Neuronal stem cell (in vitro differentiated cells): ENCODE measurements around the gene CAAP1. TPM values are rescaled to one million over a fixed set of nuclear protein-coding genes. Genes with fewer than 3 reads are reported as not detected.

ENCODE experiments used
- DNase-seq: peaks from one replicate; pipeline ENCODE4 v3.0.0-alpha.2; 2013; ENCODE audit warnings: low spot score
- H2AFZ ChIP-seq: one replicate; pipeline ENCODE4 v1.6.1; 2013; ENCODE audit warnings: mild to moderate bottlenecking, low read length, inconsistent platforms
- H2AK5ac ChIP-seq: 2 replicates; pipeline ENCODE4 v1.6.1; 2013; ENCODE audit warnings: low read depth, mild to moderate bottlenecking, inconsistent platforms, low read length, moderate library complexity, mixed read lengths
- H2BK120ac ChIP-seq: 2 replicates; pipeline ENCODE4 v1.6.1; 2013; ENCODE audit warnings: low read depth, mild to moderate bottlenecking, inconsistent platforms, low read length, moderate library complexity, mixed read lengths
- H2BK12ac ChIP-seq: one replicate; pipeline ENCODE4 v1.6.1; 2013; ENCODE audit warnings: low read length, inconsistent platforms
- H2BK15ac ChIP-seq: 2 replicates; pipeline ENCODE4 v1.6.1; 2013; ENCODE audit warnings: mild to moderate bottlenecking, low read length, inconsistent platforms, mixed read lengths
- H2BK5ac ChIP-seq: one replicate; pipeline ENCODE4 v1.6.1; 2013; ENCODE audit warnings: inconsistent platforms, mild to moderate bottlenecking, low read length, moderate library complexity
- H3K14ac ChIP-seq: one replicate; pipeline ENCODE4 v1.6.1; 2013; ENCODE audit warnings: low read length, inconsistent platforms
- H3K18ac ChIP-seq: 2 replicates; pipeline ENCODE4 v1.6.1; 2013; ENCODE audit warnings: low read length, inconsistent platforms
- H3K23ac ChIP-seq: 2 replicates; pipeline ENCODE4 v1.6.1; 2013; ENCODE audit warnings: low read depth, mild to moderate bottlenecking, mixed read lengths, low read length, inconsistent platforms; ENCODE audit not compliant: poor library complexity
- H3K27ac ChIP-seq: replicated peaks from 3 replicates; pipeline ENCODE4 v1.5.1; 2013; ENCODE audit warnings: low read length, inconsistent platforms
- H3K27me3 ChIP-seq, 3 experiments: 2 replicates each; pipeline ENCODE4 v1.6.1; 2013; ENCODE audit warnings: low read length in 3 of 3, mild to moderate bottlenecking in 2 of 3, inconsistent platforms in 1 of 3, low read depth in 1 of 3, mixed read lengths in 1 of 3, moderate library complexity in 1 of 3; ENCODE audit not compliant: control insufficient read depth in 3 of 3, insufficient read depth in 3 of 3
- H3K36me3 ChIP-seq, 2 donors: replicated peaks in 1 of 2; 2 replicates each; pipeline ENCODE4 v1.6.1; 2013; ENCODE audit warnings: low read length in 2 of 2; ENCODE audit not compliant: control insufficient read depth in 2 of 2, insufficient read depth in 2 of 2
- H3K4ac ChIP-seq: 2 replicates; pipeline ENCODE4 v1.6.1; 2013; ENCODE audit warnings: inconsistent platforms, mild to moderate bottlenecking, low read length, moderate library complexity
- H3K4me1 ChIP-seq, 2 donors: 1 replicate in 1 of 2; 2 replicates in 1 of 2; pipeline ENCODE4 v1.6.1; 2013; ENCODE audit warnings: low read length in 2 of 2, low read depth in 1 of 2; ENCODE audit not compliant: control insufficient read depth in 2 of 2, insufficient read depth in 1 of 2
- H3K4me2 ChIP-seq: one replicate; pipeline ENCODE4 v1.6.1; 2013; ENCODE audit warnings: mild to moderate bottlenecking, low read length, inconsistent platforms; ENCODE audit not compliant: insufficient read depth, poor library complexity, severe bottlenecking
- H3K4me3 ChIP-seq, 2 donors: 2 replicates each; pipeline ENCODE4 v1.5.1; 2013; ENCODE audit warnings: low read length in 2 of 2, mild to moderate bottlenecking in 2 of 2, inconsistent platforms in 1 of 2, moderate library complexity in 1 of 2
- H3K79me1 ChIP-seq: one replicate; pipeline ENCODE4 v1.6.1; 2013; ENCODE audit warnings: low read depth, mild to moderate bottlenecking, inconsistent platforms, low read length, moderate library complexity
- H3K9ac ChIP-seq: one replicate; pipeline ENCODE4 v1.6.1; 2013; ENCODE audit warnings: mild to moderate bottlenecking, low read depth, low read length, inconsistent platforms; ENCODE audit not compliant: poor library complexity
- H3K9me3 ChIP-seq, 2 donors: replicated peaks in 1 of 2; 2 replicates each; pipeline versions ENCODE3 to v1.6.1; 2013; ENCODE audit warnings: low read length in 2 of 2, mild to moderate bottlenecking in 2 of 2, inconsistent platforms in 1 of 2, low read depth in 1 of 2, mixed read lengths in 1 of 2, moderate library complexity in 1 of 2; ENCODE audit not compliant: control insufficient read depth in 2 of 2, insufficient read depth in 1 of 2
- H4K8ac ChIP-seq: one replicate; pipeline ENCODE4 v1.6.1; 2013; ENCODE audit warnings: low read depth, mild to moderate bottlenecking, inconsistent platforms, low read length, moderate library complexity
- H4K91ac ChIP-seq: one replicate; pipeline ENCODE4 v1.6.1; 2013; ENCODE audit warnings: low read length, low read depth, mild to moderate bottlenecking, inconsistent platforms; ENCODE audit not compliant: poor library complexity
- WGBS, 2 donors: extraction: QIAGEN DNeasy Blood & Tissue Kit; methylation state at CpG; one replicate each; pipeline ENCODE4 v1.1.7; 2013; ENCODE audit warnings: missing lambda C conversion rate in 2 of 2, mixed read lengths in 1 of 2; ENCODE audit not compliant: insufficient read length in 2 of 2, insufficient replicate concordance in 1 of 2; ENCODE audit errors: extremely low coverage in 2 of 2; 5-methylcytosine and 5-hydroxymethylcytosine counted together
- small RNA-seq: library from polyadenylated mRNA; stranded (forward); fragments of <200 nt; extraction: miRNeasy Mini kit (QIAGEN cat#:217004); gene quantifications from one replicate; pipeline ENCODE3, GENCODE V24; 2013; ENCODE audit not compliant: insufficient read depth

CAAP1 gene

DNA sequence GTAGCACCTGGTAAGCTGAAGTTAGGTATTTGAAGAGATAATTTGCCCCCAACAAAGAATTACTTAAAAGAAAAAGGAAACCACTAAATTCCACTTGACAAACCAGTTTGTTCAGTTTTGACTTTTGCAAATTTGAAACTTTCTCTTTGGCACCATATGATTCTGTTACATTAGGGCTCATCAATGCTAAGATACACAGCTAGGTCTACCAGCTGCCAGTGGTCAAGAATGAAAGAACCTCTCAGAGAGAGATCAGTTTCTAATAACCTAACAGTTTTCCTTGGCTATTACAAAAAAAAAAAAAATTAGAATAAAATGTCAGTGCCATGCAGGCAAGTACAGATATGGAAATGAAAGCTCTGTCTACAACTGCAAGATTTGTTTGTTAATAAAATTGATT is 92.3 kb downstream of the CAAP1 start:
- Histone ChIP-seq H3K27me3 (no peaks in the 10 kb centered on the region), H3K9ac (no peak overlapping the region), H3K27ac (no peak overlapping the region), H4K8ac (no peak overlapping the region), H3K4me3 (no peak overlapping the region), H2AFZ (no peak overlapping the region), H3K23ac (no peak overlapping the region), H2AK5ac (no peak overlapping the region), H3K36me3 (no peaks in the 10 kb centered on the region), H3K9me3 (no peaks in the 10 kb centered on the region), H3K14ac (no peak overlapping the region), H3K4ac (no peak overlapping the region), H3K4me2 (no peak overlapping the region), H3K4me1 (no peaks in the 10 kb centered on the region), H2BK15ac (no peak overlapping the region), H4K91ac (no peak overlapping the region), H2BK120ac (no peak overlapping the region), H3K79me1 (no peaks in the 10 kb centered on the region), H3K18ac (no peak overlapping the region), H2BK12ac (no peak overlapping the region), H2BK5ac (no peak overlapping the region)
- no peak for DNase-seq

- H2AK5ac ChIP-seq: no peak overlapping the region
- H3K23ac ChIP-seq: no peak overlapping the region
- no peak overlapping the region for H2BK5ac ChIP-seq
- H2BK120ac ChIP-seq: no peak overlapping the region
- no peak overlapping the region for H2AFZ ChIP-seq
- no peak overlapping the region for H2BK15ac ChIP-seq
- H3K36me3 ChIP-seq: no peaks in the 10 kb centered on the region
- H3K4me1 ChIP-seq: no peaks in the 10 kb centered on the region
- H3K9ac ChIP-seq: no peak overlapping the region
- H3K27ac ChIP-seq: no peak overlapping the region
- H3K27me3 ChIP-seq: no peaks in the 10 kb centered on the region
- H3K18ac ChIP-seq: no peak overlapping the region
- H3K9me3 ChIP-seq: peaks cover 0 to 3% of the 10 kb centered on the region in 2 donors
- no peak overlapping the region for H2BK12ac ChIP-seq
- no peak for DNase-seq
- H3K14ac ChIP-seq: no peak overlapping the region
- H3K4me2 ChIP-seq: no peak overlapping the region
- no peak overlapping the region for H4K8ac ChIP-seq
- H3K79me1 ChIP-seq: no peaks in the 10 kb centered on the region
- H4K91ac ChIP-seq: no peak overlapping the region
- no CpG with 5 or more reads among the region's 5 CpGs for WGBS, 2 donors
- no peak overlapping the region for H3K4me3 ChIP-seq
- H3K4ac ChIP-seq: no peak overlapping the region
Observed at GRCh38 chr9:26791274-26791673, 101.3 kb downstream of the CAAP1 start.

Small RNAs within 50 kb of the gene (small RNA-seq; reads per million reads assigned to genes)
- gene RF00322 (not detected), gene RN7SL100P (not detected)
